Endothelial cell of umbilical vein (primary cell): ENCODE data around the gene IFIT1B. TPM values are rescaled to one million over a fixed set of nuclear protein-coding genes. Genes with fewer than 3 reads are reported as not detected.

ENCODE experiments used
- BruUV-seq: library from RNA; stranded (reverse); fragments of 400-500 nt; replicated peaks from 2 replicates; lab custom pipeline; 2021; lab: Mats Ljungman, UMichigan
- CTCF ChIA-PET: fragments of 300-600, 350-600 bp; sonication (Branson Sonifier 250); formaldehyde crosslinking; loops from one replicate; lab custom pipeline; 2021; ENCODE audit warnings: antibody characterized with exemption, inconsistent platforms; lab: Charles Lee
- POLR2A ChIA-PET: fragments of 300-600, 350-600 bp; sonication (Branson Sonifier 250); formaldehyde crosslinking; loops from one replicate; lab custom pipeline; 2021; ENCODE audit warnings: antibody characterized with exemption, inconsistent platforms; lab: Charles Lee
- DNase-seq: peaks from one replicate; pipeline ENCODE4 v3.0.0-alpha.2; 2011; ENCODE audit warnings: low read depth, low spot score
- FAIRE-seq: peaks from 2 replicates; lab custom pipeline; 2011; peaks lifted over from hg19 to GRCh38; lab: Jason Lieb, UNC
- H2AFZ ChIP-seq: 2 replicates; pipeline ENCODE4 v1.6.0; 2012; ENCODE audit warnings: low read depth, low read length, control low read depth, inconsistent platforms
- H3K27ac ChIP-seq: 2 replicates; pipeline ENCODE4 v1.5.1; 2011; ENCODE audit warnings: low read depth, mild to moderate bottlenecking, control low read depth, low read length, moderate library complexity; ENCODE audit not compliant: insufficient read depth
- H3K27me3 ChIP-seq, 2 experiments: 2 replicates each; pipeline versions ENCODE4 v1.6.0 to v1.6.1; 2011; ENCODE audit warnings: low read length in 2 of 2, mixed read lengths in 1 of 2; ENCODE audit not compliant: control insufficient read depth in 2 of 2, insufficient read depth in 2 of 2
- H3K36me3 ChIP-seq, 2 experiments: 2 replicates in 1 of 2; 3 replicates in 1 of 2; pipeline ENCODE4 v1.5.1; 2011; ENCODE audit warnings: low read length in 2 of 2, mild to moderate bottlenecking in 1 of 2, moderate library complexity in 1 of 2; ENCODE audit not compliant: control insufficient read depth in 2 of 2, insufficient read depth in 2 of 2; ENCODE audit errors: extremely low read depth in 1 of 2
- H3K4me1 ChIP-seq: 3 replicates; pipeline ENCODE4 v1.5.1; 2011; ENCODE audit warnings: mild to moderate bottlenecking, low read length; ENCODE audit not compliant: control insufficient read depth, insufficient read depth; ENCODE audit errors: extremely low read depth
- H3K4me2 ChIP-seq: 2 replicates; pipeline ENCODE4 v1.6.1; 2011; ENCODE audit warnings: low read length, control low read depth, mixed read lengths; ENCODE audit not compliant: insufficient read depth
- H3K4me3 ChIP-seq, 3 experiments: fragments of 200-600 bp in 1 of 3; sonication (generic), shearing (Covaris generic) in 1 of 3; replicated peaks in 1 of 3; 2 replicates each; pipeline ENCODE4 v1.5.1; 2011 to 2016; ENCODE audit warnings: control low read depth in 3 of 3, low read length in 3 of 3, mild to moderate bottlenecking in 2 of 3, inconsistent platforms in 1 of 3, low read depth in 1 of 3, moderate library complexity in 1 of 3; ENCODE audit not compliant: insufficient read depth in 1 of 3
- H3K79me2 ChIP-seq: 2 replicates; pipeline ENCODE4 v1.6.0; 2012; ENCODE audit warnings: low read length, inconsistent platforms; ENCODE audit not compliant: control insufficient read depth, insufficient read depth
- H3K9ac ChIP-seq: replicated peaks from 2 replicates; pipeline ENCODE3; 2011; ENCODE audit warnings: low read length, control low read depth; ENCODE audit not compliant: insufficient read depth; ENCODE audit errors: extremely low read depth
- H3K9me1 ChIP-seq: replicated peaks from 3 replicates; pipeline ENCODE4 v1.6.0; 2011; ENCODE audit warnings: mild to moderate bottlenecking, low read length; ENCODE audit not compliant: control insufficient read depth, insufficient read depth; ENCODE audit errors: extremely low read depth
- H3K9me3 ChIP-seq: replicated peaks from 2 replicates; pipeline ENCODE4 v1.5.1; 2012; ENCODE audit warnings: low read length, inconsistent platforms; ENCODE audit not compliant: control insufficient read depth, insufficient read depth
- H4K20me1 ChIP-seq: replicated peaks from 2 replicates; pipeline ENCODE3; 2011; ENCODE audit warnings: mild to moderate bottlenecking, low read length; ENCODE audit not compliant: control insufficient read depth, insufficient read depth; ENCODE audit errors: extremely low read depth
- EZH2 ChIP-seq: IDR thresholded peaks from 2 replicates; pipeline ENCODE4 v1.6.1; 2012; ENCODE audit warnings: borderline replicate concordance, low read depth, mild to moderate bottlenecking, moderate library complexity, low read length, inconsistent platforms; ENCODE audit not compliant: severe bottlenecking
- FOS ChIP-seq: IDR thresholded peaks from 2 replicates; pipeline ENCODE4 v1.6.1; 2011; ENCODE audit warnings: mild to moderate bottlenecking, low read length, moderate library complexity, borderline replicate concordance; ENCODE audit not compliant: insufficient read depth
- GATA2 ChIP-seq: IDR thresholded peaks from 2 replicates; pipeline ENCODE4 v1.7.0; 2011; ENCODE audit warnings: low read depth, mild to moderate bottlenecking, moderate library complexity, mixed read lengths, low read length; ENCODE audit not compliant: insufficient read length, insufficient read depth
- JUN ChIP-seq: IDR thresholded peaks from 2 replicates; pipeline ENCODE4 v1.6.1; 2011; ENCODE audit warnings: borderline replicate concordance, low read depth; ENCODE audit not compliant: insufficient read length, insufficient read depth
- MAX ChIP-seq: IDR thresholded peaks from 2 replicates; pipeline ENCODE4 v1.6.1; 2011; ENCODE audit not compliant: insufficient read depth, insufficient read length
- MYC ChIP-seq: IDR thresholded peaks from one replicate; pipeline ENCODE4 v1.6.1; 2011; ENCODE audit warnings: mild to moderate bottlenecking, low read depth, low read length
- POLR2A ChIP-seq: IDR thresholded peaks from 2 replicates; pipeline ENCODE4 v1.6.1; 2012; ENCODE audit warnings: low read depth, mild to moderate bottlenecking, control low read depth, low read length
- POLR2AphosphoS5 ChIP-seq: IDR thresholded peaks from 2 replicates; pipeline ENCODE4 v1.6.1; 2012; ENCODE audit warnings: low read depth, mild to moderate bottlenecking, control low read depth, low read length, moderate library complexity; ENCODE audit not compliant: insufficient read depth
- dilution Hi-C: fragments of 300-500 bp; cut with MboI; formaldehyde crosslinking; loops from one replicate; pipeline ENCODE4 v1.15.0; 2019; ENCODE audit warnings: low sequenced_read_pairs; ENCODE audit not compliant: extremely low pct_ligation_motif_present
- intact Hi-C: fragments of 100-400 bp; cut with micrococcal nuclease; formaldehyde crosslinking; loops from one replicate; pipeline ENCODE4 v1.10.0; 2022
- polyA plus RNA-seq, 4 experiments: library from polyadenylated mRNA; depleted of rRNA in 3 of 4; stranded (reverse) in 3 of 4; unstranded in 1 of 4; fragments of >200 nt; gene quantifications; 2 replicates each; pipeline versions ENCODE4 v1.2.1 to v1.2.3, GENCODE V29; 2011 to 2012; ENCODE audit warnings: missing spikeins in 1 of 4
- total RNA-seq: library from RNA; stranded (reverse); gene quantifications from 2 replicates; pipeline ENCODE4 v1.2.3, GENCODE V29; 2021
- TF ChIP-seq, protein P1 (sequence below), 2 donors: IDR thresholded peaks; 1 replicate in 1 of 2; 2 replicates in 1 of 2; pipeline ENCODE4 v1.5.1; 2011; ENCODE audit warnings: low read length in 2 of 2, mild to moderate bottlenecking in 2 of 2, moderate library complexity in 2 of 2, control low read depth in 1 of 2, inconsistent platforms in 1 of 2, low read depth in 1 of 2; ENCODE audit not compliant: insufficient read depth in 1 of 2; ENCODE audit errors: extremely low read depth in 1 of 2

The IFIT1B gene
- total and polyA plus RNA-seq, 2 donors (not counting 3 experiments of a cell fraction or from before 2014, with no cell fraction given): not detected

GRCh38 chr10:89414879-89415821, 37.3 kb downstream of the IFIT1B start:
- H3K9me3 ChIP-seq: no peaks in the 10 kb centered on the region
- no peaks in the 10 kb centered on the region for H3K27me3 ChIP-seq
- DNase-seq (peak; percentile 40), FAIRE-seq (no peak)
- no peaks in the 10 kb centered on the region for H4K20me1 ChIP-seq
- intact Hi-C loops (loop anchor here (1.0 to 2.0 kb wide), 4 partner anchors 23 to 230 kb away; partner anchors contain the start of genes IFIT1 and PANK1), dilution Hi-C loops (no loop called here)
- no peaks in the 10 kb centered on the region for H3K79me2 ChIP-seq
- peak overlapping the region; percentile 65 to 89 (median 76) for H3K4me3 ChIP-seq
- TF ChIP-seq MYC (no peak), JUN (no peak), FOS (no peak), POLR2A (no peak), MAX (no peak), POLR2AphosphoS5 (peak; percentile 5), EZH2 (no peak), GATA2 (peak; percentile 21)
- TF ChIP-seq, protein P1, sequence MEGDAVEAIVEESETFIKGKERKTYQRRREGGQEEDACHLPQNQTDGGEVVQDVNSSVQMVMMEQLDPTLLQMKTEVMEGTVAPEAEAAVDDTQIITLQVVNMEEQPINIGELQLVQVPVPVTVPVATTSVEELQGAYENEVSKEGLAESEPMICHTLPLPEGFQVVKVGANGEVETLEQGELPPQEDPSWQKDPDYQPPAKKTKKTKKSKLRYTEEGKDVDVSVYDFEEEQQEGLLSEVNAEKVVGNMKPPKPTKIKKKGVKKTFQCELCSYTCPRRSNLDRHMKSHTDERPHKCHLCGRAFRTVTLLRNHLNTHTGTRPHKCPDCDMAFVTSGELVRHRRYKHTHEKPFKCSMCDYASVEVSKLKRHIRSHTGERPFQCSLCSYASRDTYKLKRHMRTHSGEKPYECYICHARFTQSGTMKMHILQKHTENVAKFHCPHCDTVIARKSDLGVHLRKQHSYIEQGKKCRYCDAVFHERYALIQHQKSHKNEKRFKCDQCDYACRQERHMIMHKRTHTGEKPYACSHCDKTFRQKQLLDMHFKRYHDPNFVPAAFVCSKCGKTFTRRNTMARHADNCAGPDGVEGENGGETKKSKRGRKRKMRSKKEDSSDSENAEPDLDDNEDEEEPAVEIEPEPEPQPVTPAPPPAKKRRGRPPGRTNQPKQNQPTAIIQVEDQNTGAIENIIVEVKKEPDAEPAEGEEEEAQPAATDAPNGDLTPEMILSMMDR (IDR thresholded peaks at IDR 0.05; ENCODE audit: extremely low read depth in 1 of 2, insufficient read depth in 1 of 2, low read depth in 1 of 2, low read length in 2 of 2): peak in 1 of 2 donors; percentile 4
- TSS peak; percentile 29 for BruUV-seq
- no peak overlapping the region for H3K27ac ChIP-seq
- peak overlapping the region; percentile 55 for H3K9ac ChIP-seq
- CTCF ChIA-PET: interaction anchor here (1.0 to 1.4 kb wide), 4 partner anchors 46 to 198 kb away, joined by 3 to 7 read pairs (median 5); no protein-coding TSS in a partner anchor
- no peaks in the 10 kb centered on the region for H3K36me3 ChIP-seq
- peak overlapping the region; percentile 77 for H3K4me2 ChIP-seq
- peak overlapping the region; percentile 82 for H2AFZ ChIP-seq
- H3K4me1 ChIP-seq: no peaks in the 10 kb centered on the region
- POLR2A ChIA-PET: interaction anchor here (0.9 kb wide), 1 partner anchor 23 kb away, joined by 3 read pairs; the partner anchor contains the start of gene IFIT1
- no peaks in the 10 kb centered on the region for H3K9me1 ChIP-seq
